Skeletal muscle tissue (tissue), 4 donors: ENCODE data around the gene FAM222A. TPM values are rescaled to one million over a fixed set of nuclear protein-coding genes. Genes with fewer than 3 reads are reported as not detected.

ENCODE experiments used
- H3K27ac ChIP-seq: one replicate; pipeline ENCODE4 v1.7.0; 2013; ENCODE audit warnings: mild to moderate bottlenecking, low read depth, low read length, inconsistent platforms
- H3K27me3 ChIP-seq, 3 donors: one replicate each; pipeline ENCODE4 v1.7.0; 2013; ENCODE audit warnings: low read length in 3 of 3; ENCODE audit not compliant: control insufficient read depth in 3 of 3, insufficient read depth in 3 of 3
- H3K36me3 ChIP-seq, 3 donors: one replicate each; pipeline ENCODE4 v1.7.0; 2013; ENCODE audit warnings: low read length in 3 of 3; ENCODE audit not compliant: control insufficient read depth in 3 of 3, insufficient read depth in 3 of 3
- H3K4me1 ChIP-seq, 3 donors: one replicate each; pipeline ENCODE4 v1.7.0; 2013; ENCODE audit warnings: low read length in 3 of 3, mild to moderate bottlenecking in 3 of 3; ENCODE audit not compliant: control insufficient read depth in 3 of 3, insufficient read depth in 3 of 3
- H3K4me3 ChIP-seq, 3 donors: one replicate each; pipeline ENCODE4 v1.7.0; 2013; ENCODE audit warnings: low read length in 3 of 3
- H3K9ac ChIP-seq, 3 donors: one replicate each; pipeline ENCODE4 v1.7.0; 2013; ENCODE audit warnings: low read length in 3 of 3, mild to moderate bottlenecking in 3 of 3, moderate library complexity in 2 of 3, low read depth in 1 of 3
- H3K9me3 ChIP-seq, 3 donors: one replicate each; pipeline ENCODE4 v1.7.0; 2013; ENCODE audit warnings: low read length in 3 of 3; ENCODE audit not compliant: control insufficient read depth in 3 of 3
- total RNA-seq: library from RNA; depleted of rRNA; stranded (reverse); fragments of >200 nt; gene quantifications from one replicate; pipeline ENCODE4 v1.2.3, GENCODE V29; 2014
- donor health status: Osteomylitis.

The FAM222A gene
- total RNA-seq, 1 donor from 2014 or later = 1.0 TPM

DNA sequence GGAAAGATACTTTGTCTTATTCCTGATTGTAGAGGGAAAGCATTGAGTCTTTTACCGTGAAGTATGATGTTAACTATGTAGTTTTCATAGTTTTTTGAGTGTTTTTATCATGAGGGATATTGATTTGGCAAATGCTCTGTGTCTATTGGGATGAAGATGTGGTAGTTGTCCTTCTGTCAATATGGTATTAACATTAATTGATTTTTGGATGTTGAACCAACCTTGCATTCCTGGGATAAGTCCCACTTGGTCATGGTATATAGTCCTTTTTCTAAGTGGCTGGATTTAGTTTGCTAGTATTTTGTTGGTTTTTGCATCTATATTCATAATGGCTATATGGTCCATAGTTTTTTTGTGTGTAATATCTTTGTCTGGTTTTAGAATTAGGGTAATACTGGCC lies 42.8 kb downstream of the FAM222A start:
- peaks cover 0 to 3% (median 0%) of the 10 kb centered on the region in 3 donors for H3K27me3 ChIP-seq
- H3K36me3 ChIP-seq = no peaks in the 10 kb centered on the region
- no peak overlapping the region for H3K4me3 ChIP-seq
- peaks cover 0 to 4% (median 2%) of the 10 kb centered on the region in 3 donors for H3K4me1 ChIP-seq
- H3K27ac ChIP-seq = no peak overlapping the region
- H3K9ac ChIP-seq = no peak overlapping the region
- no peaks in the 10 kb centered on the region for H3K9me3 ChIP-seq

DNA sequence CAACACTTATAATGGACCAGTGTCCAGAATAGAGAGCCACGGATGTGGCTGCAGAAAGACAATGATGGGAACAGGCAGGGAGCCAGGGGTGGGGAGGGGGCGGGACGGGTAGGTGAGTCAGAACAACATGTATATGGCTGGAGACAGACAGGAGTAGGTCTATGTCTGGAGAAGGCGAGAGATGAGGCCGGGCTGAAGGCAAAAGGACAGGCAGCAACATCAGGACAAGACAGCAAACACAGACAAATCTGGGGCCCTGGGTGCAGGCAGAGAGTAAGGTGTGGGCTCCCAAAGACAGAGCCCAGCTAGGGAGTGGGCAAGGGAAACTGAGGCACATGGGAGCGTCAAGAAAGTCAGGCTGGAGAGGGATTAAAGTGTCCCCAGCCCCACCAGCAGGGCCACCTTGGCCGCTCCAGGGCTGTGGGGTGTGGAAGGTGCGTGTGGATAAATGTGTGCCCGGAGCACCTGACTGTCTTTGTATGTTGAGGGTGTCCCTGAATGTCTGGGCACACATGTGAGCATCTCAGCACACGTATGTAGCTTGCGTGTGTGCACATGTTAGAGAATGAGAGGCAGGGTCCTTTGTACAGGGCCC lies 44.1 kb downstream of the FAM222A start:
- Histone ChIP-seq H3K9ac (no peak overlapping the region), H3K27me3 (peaks cover 0 to 3% (median 0%) of the 10 kb centered on the region in 3 donors)

DNA sequence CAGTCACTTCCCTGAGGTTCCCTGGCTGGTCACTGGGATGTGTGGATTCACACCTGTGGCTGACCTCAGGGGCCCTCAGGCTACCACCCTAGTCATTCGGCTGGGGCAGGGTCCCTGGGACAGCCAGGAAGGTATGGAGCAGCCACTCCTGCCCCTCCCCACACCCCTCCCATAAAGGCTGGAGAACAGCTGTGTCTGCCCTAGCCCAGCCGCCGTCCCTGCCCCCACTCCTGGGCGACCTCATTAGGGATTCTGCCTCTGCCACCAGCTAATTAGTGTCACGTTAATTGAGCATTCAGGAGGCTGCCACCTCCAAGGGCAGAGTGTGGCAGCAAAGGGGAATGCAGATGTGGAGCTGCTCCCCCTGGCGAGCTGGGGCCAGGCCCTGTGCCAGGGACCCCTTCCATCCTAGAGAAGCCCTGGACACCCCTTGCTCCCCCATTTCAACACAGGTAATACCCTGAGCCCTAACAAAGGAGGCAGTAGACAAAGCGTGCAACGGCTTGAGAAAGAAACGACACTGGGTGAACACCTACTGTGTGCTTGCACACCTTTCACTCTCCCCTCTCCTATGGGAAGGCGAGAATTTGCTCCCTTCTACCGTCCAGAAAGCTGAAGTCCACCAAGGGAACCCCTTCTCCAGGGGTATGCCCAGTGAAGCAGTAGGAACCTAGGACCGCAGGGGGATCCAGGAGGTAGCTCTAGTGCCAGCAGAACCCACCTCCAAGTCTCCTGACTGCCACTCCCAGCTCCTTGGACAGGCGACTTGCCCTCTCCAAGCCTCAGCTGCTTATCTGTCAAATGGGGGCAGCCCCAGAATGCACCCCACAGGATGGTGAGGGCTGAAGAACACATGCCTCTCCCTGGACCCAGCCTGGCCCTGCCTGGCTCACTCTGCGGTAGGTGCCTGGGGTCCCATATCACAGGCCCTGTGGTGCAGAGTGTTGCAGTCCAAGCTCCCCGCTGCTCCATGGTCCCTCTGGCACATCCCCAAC lies 45.1 kb downstream of the FAM222A start:
- Histone ChIP-seq H3K36me3 (peaks cover 0 to 2% (median 0%) of the 10 kb centered on the region in 3 donors), H3K4me3 (no peak overlapping the region), H3K9ac (no peak overlapping the region), H3K27me3 (peaks cover 0 to 3% (median 0%) of the 10 kb centered on the region in 3 donors), H3K9me3 (peaks cover 0 to 2% (median 0%) of the 10 kb centered on the region in 3 donors), H3K27ac (no peak overlapping the region), H3K4me1 (peaks cover 0 to 4% (median 2%) of the 10 kb centered on the region in 3 donors)

More for the DNA sequence above, 44.1 kb downstream of the FAM222A start:
- Histone ChIP-seq H3K27ac (no peak overlapping the region), H3K9me3 (no peaks in the 10 kb centered on the region), H3K4me1 (peaks cover 0 to 4% (median 2%) of the 10 kb centered on the region in 3 donors), H3K36me3 (no peaks in the 10 kb centered on the region), H3K4me3 (no peak overlapping the region)

DNA sequence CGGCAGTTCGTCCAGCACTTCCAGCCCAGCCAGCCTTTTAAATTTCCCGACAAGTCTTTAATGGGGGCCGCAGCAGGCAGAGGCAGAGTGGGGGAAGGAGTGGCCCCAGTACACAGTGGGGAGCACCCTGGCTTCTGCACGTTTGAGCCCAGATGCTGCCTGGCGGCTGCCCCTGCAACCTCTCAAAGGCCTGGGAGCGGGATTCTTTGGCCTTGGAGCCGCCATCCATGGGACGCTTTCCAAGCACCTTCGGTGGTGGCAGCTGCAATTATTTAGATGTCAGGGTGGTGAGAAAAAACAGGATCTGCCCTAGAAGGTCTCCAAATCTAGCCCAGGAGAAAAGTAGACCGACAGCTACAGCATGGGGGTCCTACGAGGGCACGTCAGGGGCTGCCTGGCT lies 46.0 kb downstream of the FAM222A start:
- no peak overlapping the region for H3K4me3 ChIP-seq
- no peak overlapping the region for H3K27ac ChIP-seq
- H3K9me3 ChIP-seq = peaks cover 0 to 2% (median 0%) of the 10 kb centered on the region in 3 donors
- peaks cover 0 to 3% (median 0%) of the 10 kb centered on the region in 3 donors for H3K27me3 ChIP-seq
- peaks cover 0 to 2% (median 0%) of the 10 kb centered on the region in 3 donors for H3K36me3 ChIP-seq
- no peak overlapping the region for H3K9ac ChIP-seq
- H3K4me1 ChIP-seq = peaks cover 0 to 4% (median 2%) of the 10 kb centered on the region in 3 donors

DNA sequence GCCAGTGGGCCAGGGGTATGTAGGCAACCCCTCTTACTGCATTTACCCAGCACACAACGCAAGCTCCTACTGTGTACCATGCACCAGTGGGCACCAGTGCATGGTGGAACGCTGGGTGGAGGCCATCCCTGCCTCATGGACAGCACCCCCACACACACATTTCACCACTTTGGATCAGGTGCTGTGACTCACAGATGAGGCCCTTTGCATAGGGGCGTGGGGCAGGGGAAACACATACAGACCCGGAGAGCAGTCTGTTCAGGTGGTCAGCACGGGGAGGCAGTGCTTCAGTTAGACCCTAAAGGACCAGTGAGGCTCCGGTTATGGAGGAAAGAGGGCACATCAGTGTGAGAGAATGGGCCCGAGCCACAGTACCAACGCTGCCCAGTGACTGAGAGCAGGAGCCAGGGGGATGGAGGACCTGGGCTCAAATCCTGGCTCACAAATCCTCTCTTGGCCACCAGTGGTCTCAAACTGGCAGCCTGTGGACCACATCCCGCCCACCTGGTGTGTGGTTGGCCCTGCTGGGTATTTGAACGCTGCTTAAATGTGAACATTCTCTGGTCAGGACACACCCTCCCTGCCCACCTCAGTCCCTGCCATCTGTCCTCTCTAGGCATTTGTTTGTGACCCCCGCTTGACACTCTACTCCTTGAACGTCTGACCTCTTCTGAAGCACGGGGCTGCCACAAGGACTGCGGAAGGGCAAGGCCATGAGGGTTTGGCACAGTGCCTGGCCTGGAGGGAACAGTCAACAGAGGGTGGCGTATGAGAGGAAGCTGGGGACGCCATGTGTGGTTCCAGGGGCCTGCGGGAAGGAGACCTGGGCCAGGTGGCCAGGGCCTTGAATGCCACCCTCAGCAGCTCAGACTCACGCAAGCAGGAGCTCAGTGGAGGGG lies 46.7 kb downstream of the FAM222A start:
- H3K9ac ChIP-seq = no peak overlapping the region
- H3K27me3 ChIP-seq = peaks cover 0 to 3% (median 0%) of the 10 kb centered on the region in 3 donors
- peaks cover 0 to 2% (median 0%) of the 10 kb centered on the region in 3 donors for H3K9me3 ChIP-seq
- H3K4me3 ChIP-seq = no peak overlapping the region
- peaks cover 0 to 2% (median 0%) of the 10 kb centered on the region in 3 donors for H3K36me3 ChIP-seq
- H3K4me1 ChIP-seq = peaks cover 0 to 4% (median 2%) of the 10 kb centered on the region in 3 donors
- no peak overlapping the region for H3K27ac ChIP-seq

DNA sequence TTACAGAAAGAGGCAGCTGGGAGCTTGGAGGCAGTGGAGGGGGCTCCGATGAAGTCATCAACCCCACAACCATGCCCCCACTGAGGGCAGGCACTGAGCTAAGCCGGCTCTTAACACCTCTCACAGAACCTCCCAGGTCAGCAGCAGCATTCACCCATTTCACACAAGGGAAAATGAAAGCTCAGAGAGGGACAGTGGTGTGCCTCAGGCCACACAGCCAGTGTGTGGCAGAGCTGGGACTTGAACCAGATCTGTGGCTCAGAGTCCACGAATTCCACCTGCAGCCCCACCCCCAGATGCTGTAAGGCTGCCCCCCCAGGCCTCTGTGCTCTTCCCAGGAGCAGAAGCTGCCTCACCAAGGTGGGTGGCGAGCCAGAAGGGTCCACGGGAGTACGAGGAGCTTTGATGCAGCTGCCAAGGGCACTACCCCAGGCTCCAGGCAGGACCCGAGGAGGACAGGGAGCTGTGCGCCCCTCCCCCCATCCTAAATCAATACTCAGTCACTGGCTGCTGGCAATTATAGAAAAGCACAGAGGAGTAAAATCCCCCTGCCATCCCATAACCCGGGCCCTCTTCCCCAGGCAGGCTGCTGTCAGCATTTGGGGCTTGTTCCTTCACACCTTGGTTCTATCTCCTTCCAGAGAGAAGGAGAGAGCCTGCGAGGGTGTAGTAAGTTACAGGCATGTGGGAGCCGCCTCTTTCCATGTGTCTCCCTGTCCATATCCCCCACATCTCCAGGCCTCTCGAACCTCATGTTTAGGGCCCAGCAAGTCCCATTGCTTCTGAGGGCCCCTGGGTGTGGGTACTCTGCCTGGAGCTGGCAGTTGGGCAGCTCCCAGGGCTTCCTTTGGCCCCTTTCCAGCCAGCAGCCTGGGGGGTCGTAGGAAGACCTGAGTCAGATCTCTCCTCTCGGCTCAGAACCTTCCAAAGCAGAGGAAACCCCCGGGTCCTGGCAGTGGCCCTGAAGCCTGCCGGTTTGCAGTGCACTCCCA lies 47.6 kb downstream of the FAM222A start:
- Histone ChIP-seq H3K4me3 (no peak overlapping the region), H3K9ac (no peak overlapping the region), H3K27ac (no peak overlapping the region), H3K36me3 (peaks cover 0 to 2% (median 0%) of the 10 kb centered on the region in 3 donors), H3K27me3 (peaks cover 0 to 3% (median 0%) of the 10 kb centered on the region in 3 donors), H3K4me1 (peaks cover 0 to 4% (median 2%) of the 10 kb centered on the region in 3 donors), H3K9me3 (peaks cover 0 to 2% (median 0%) of the 10 kb centered on the region in 3 donors)

DNA sequence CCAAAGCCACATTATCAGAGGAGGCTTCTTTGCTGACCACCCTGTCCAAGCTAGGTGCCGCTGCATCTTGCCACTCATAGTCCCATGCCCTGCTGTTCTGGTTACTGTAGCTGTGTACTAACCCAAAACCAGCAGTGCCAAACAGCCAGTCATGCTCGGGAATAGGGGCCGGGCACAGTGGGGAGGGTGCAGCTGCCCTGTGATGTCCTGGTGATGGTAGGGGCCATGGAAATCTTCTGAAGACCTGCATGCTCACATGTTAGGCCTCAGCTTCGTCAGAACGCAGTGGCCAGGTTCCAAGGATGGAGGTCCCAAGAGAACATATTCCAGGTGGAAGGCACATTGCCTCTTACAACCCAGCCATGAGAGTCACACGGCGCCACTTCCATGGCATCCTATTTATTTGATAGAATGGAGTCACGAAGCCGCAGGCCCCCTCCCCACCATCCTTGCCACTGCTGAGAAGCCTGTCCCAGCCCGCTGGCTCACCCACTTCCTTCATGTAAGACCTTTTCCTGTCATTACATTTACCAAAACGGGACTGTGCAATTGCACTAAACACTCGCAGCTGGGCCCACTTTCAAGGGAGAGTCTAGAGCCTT lies 48.5 kb downstream of the FAM222A start:
- Histone ChIP-seq H3K36me3 (peaks cover 0 to 2% (median 0%) of the 10 kb centered on the region in 3 donors), H3K9ac (no peak overlapping the region), H3K4me1 (peaks cover 0 to 4% (median 2%) of the 10 kb centered on the region in 3 donors), H3K27me3 (peaks cover 0 to 3% (median 0%) of the 10 kb centered on the region in 3 donors), H3K27ac (no peak overlapping the region), H3K4me3 (no peak overlapping the region), H3K9me3 (peaks cover 0 to 2% (median 0%) of the 10 kb centered on the region in 3 donors)

DNA sequence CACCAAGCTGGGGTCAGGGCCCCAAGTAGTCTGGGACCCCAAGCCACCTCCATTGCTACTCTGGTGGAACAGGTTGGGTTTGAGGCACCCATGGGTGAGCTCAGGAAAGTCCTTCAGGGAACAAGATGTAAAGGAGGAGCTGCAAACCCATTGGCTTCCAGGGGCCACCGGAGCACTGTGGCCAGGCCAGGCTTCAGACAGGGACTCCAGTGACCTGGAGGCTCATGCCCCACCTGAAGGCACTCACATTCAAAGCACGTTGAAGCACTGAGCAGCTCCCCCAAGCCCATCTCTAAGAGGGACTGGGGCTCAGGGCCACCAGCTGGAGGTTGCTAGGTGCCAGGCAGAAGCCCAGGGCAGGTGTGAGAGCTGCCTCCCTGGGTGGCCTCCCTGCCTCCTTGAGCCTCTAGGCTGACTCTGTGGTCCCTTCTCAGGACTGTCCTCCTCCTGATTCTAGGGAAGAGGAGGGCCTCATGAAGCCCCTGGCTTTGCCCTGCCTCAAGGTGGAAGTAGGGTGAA lies 49.1 kb downstream of the FAM222A start:
- H3K9ac ChIP-seq = no peak overlapping the region
- peaks cover 0 to 2% (median 0%) of the 10 kb centered on the region in 3 donors for H3K9me3 ChIP-seq
- peaks cover 0 to 3% (median 0%) of the 10 kb centered on the region in 3 donors for H3K27me3 ChIP-seq
- peaks cover 0 to 2% (median 0%) of the 10 kb centered on the region in 3 donors for H3K36me3 ChIP-seq
- no peak overlapping the region for H3K27ac ChIP-seq
- H3K4me1 ChIP-seq = peaks cover 0 to 4% (median 2%) of the 10 kb centered on the region in 3 donors
- H3K4me3 ChIP-seq = no peak overlapping the region
